Activated naive CD4-positive, alpha-beta T cell treated with anti-CD3 and anti-CD28 coated beads, Interleukin-2, amount 50 U/mL, for 16 hours (primary cell): Measurements from ENCODE around the gene CEP83.
"Not testable (repeated sequence)": the region's sequence is repeated elsewhere in the genome, so short reads cannot be mapped to it uniquely, and the experiment has no call there.

Source experiments
- DNase-seq: peaks from one replicate; pipeline ENCODE4 v3.0.0-alpha.2; 2020

The CEP83 gene

GRCh38 chr12:94459728-94460615 lies at the start of gene CEP83:
CEP83 (minus strand) TSS chr12:94459867; CDS start chr12:94412490, 47,377 bp downstream.
- DNase-seq = peak; percentile 97

GRCh38 chr12:94509317-94509716 lies 49.6 kb upstream of the CEP83 start:
- DNase-seq = no peak

GRCh38 chr12:94507455-94507854 lies 47.8 kb upstream of the CEP83 start:
- DNase-seq = no peak

GRCh38 chr12:94504386-94504785 lies 44.7 kb upstream of the CEP83 start:
- DNase-seq = no peak

- no peak for DNase-seq
Observed at GRCh38 chr12:94503619-94504018, 44.0 kb upstream of the CEP83 start.

GRCh38 chr12:94500831-94501567 lies 41.3 kb upstream of the CEP83 start:
- no peak for DNase-seq

- no peak for DNase-seq
Observed at GRCh38 chr12:94498698-94499097, 39.0 kb upstream of the CEP83 start.

GRCh38 chr12:94498073-94498472 lies 38.4 kb upstream of the CEP83 start:
- no peak for DNase-seq

- no peak for DNase-seq
Observed at GRCh38 chr12:94495445-94496115, 35.9 kb upstream of the CEP83 start.

- DNase-seq = no peak
Observed at GRCh38 chr12:94491489-94491888, 31.8 kb upstream of the CEP83 start.

- no peak for DNase-seq
Observed at GRCh38 chr12:94488463-94488862, 28.8 kb upstream of the CEP83 start.

GRCh38 chr12:94481734-94482133 lies 22.1 kb upstream of the CEP83 start:
- DNase-seq = no peak

- DNase-seq = no peak
Observed at GRCh38 chr12:94469522-94469921, 9.9 kb upstream of the CEP83 start.

GRCh38 chr12:94460616-94460959 lies 921 bp upstream of the CEP83 start:
- no peak for DNase-seq

- no peak for DNase-seq
Observed at GRCh38 chr12:94458877-94459727, 565 bp downstream of the CEP83 start.

- no peak for DNase-seq
Observed at GRCh38 chr12:94457311-94457710, 2.4 kb downstream of the CEP83 start.

GRCh38 chr12:94454318-94454717 lies 5.3 kb downstream of the CEP83 start:
- not testable (repeated sequence) for DNase-seq

- no peak for DNase-seq
Observed at GRCh38 chr12:94445662-94446061, 14.0 kb downstream of the CEP83 start.

GRCh38 chr12:94437303-94437702 lies 22.4 kb downstream of the CEP83 start:
- no peak for DNase-seq

- DNase-seq = no peak
Observed at GRCh38 chr12:94435511-94435927, 24.1 kb downstream of the CEP83 start.

- DNase-seq = no peak
Observed at GRCh38 chr12:94434171-94434570, 25.5 kb downstream of the CEP83 start.

- no peak for DNase-seq
Observed at GRCh38 chr12:94433744-94434143, 25.9 kb downstream of the CEP83 start.

GRCh38 chr12:94430304-94430703 lies 29.4 kb downstream of the CEP83 start:
- no peak for DNase-seq
